Astrocyte of the hippocampus (primary cell): ENCODE measurements around the gene CACNA1C.

Source experiments
- DNase-seq: peaks from one replicate; pipeline ENCODE4 v3.0.0; 2011; ENCODE audit warnings: low read depth, low spot score

CACNA1C gene

GRCh38 chr12:2140858-2141519 lies 88.2 kb downstream of the CACNA1C start:
- no peak for DNase-seq

GRCh38 chr12:2142068-2142467 lies 89.3 kb downstream of the CACNA1C start:
- DNase-seq = no peak

GRCh38 chr12:2144951-2145350 lies 92.2 kb downstream of the CACNA1C start:
- DNase-seq = no peak

- DNase-seq = no peak
These were observed 92.7 kb downstream of the CACNA1C start for GRCh38 chr12:2145433-2145998.

GRCh38 chr12:2147335-2147734 lies 94.5 kb downstream of the CACNA1C start:
- no peak for DNase-seq

- DNase-seq = no peak
These were observed 96.3 kb downstream of the CACNA1C start for GRCh38 chr12:2149091-2149490.

- DNase-seq = no peak
These were observed 98.0 kb downstream of the CACNA1C start for GRCh38 chr12:2150833-2151232.

GRCh38 chr12:2151391-2151790 lies 98.6 kb downstream of the CACNA1C start:
- DNase-seq = no peak

- no peak for DNase-seq
These were observed 99.3 kb downstream of the CACNA1C start for GRCh38 chr12:2152134-2152533.

GRCh38 chr12:2154050-2154449 lies 101.3 kb downstream of the CACNA1C start:
- DNase-seq = peak; percentile 43

GRCh38 chr12:2154521-2154920 lies 101.7 kb downstream of the CACNA1C start:
- no peak for DNase-seq

GRCh38 chr12:2156333-2156732 lies 103.5 kb downstream of the CACNA1C start:
- no peak for DNase-seq

- DNase-seq = no peak
These were observed 107.3 kb downstream of the CACNA1C start for GRCh38 chr12:2160043-2160442.

GRCh38 chr12:2161473-2161872 lies 108.7 kb downstream of the CACNA1C start:
- no peak for DNase-seq

- DNase-seq = peak; percentile 85
These were observed 110.6 kb downstream of the CACNA1C start for GRCh38 chr12:2163177-2163941.

GRCh38 chr12:2165021-2165420 lies 112.2 kb downstream of the CACNA1C start:
- DNase-seq = no peak

GRCh38 chr12:2165927-2166326 lies 113.1 kb downstream of the CACNA1C start:
- no peak for DNase-seq

GRCh38 chr12:2166696-2167095 lies 113.9 kb downstream of the CACNA1C start:
- no peak for DNase-seq

GRCh38 chr12:2167231-2167630 lies 114.4 kb downstream of the CACNA1C start:
- no peak for DNase-seq

GRCh38 chr12:2168808-2169207 lies 116.0 kb downstream of the CACNA1C start:
- DNase-seq = no peak

- no peak for DNase-seq
These were observed 116.7 kb downstream of the CACNA1C start for GRCh38 chr12:2169489-2169888.

GRCh38 chr12:2169940-2170339 lies 117.2 kb downstream of the CACNA1C start:
- DNase-seq = peak; percentile 54

GRCh38 chr12:2170376-2170775 lies 117.6 kb downstream of the CACNA1C start:
- peak; percentile 55 for DNase-seq
